H1 (cell line): ENCODE measurements around the gene CACUL1.

Source experiments
- EP300 ChIP-seq, 2 experiments: IDR thresholded peaks; 1 replicate in 1 of 2; 2 replicates in 1 of 2; pipeline ENCODE4 v1.6.1; 2011 to 2012; ENCODE audit warnings: low read depth in 2 of 2, low read length in 2 of 2, mild to moderate bottlenecking in 2 of 2, borderline replicate concordance in 1 of 2, inconsistent platforms in 1 of 2, moderate library complexity in 1 of 2
- FOSL1 ChIP-seq: IDR thresholded peaks from 2 replicates; pipeline ENCODE4 v1.6.1; 2011; ENCODE audit warnings: mild to moderate bottlenecking, low read depth, low read length, moderate library complexity; ENCODE audit not compliant: insufficient read depth
- NANOG ChIP-seq: IDR thresholded peaks from 2 replicates; pipeline ENCODE4 v1.6.1; 2011; ENCODE audit warnings: low read length, low read depth, mild to moderate bottlenecking, inconsistent platforms; ENCODE audit not compliant: insufficient read depth, poor library complexity, severe bottlenecking
- POLR2AphosphoS5 ChIP-seq: IDR thresholded peaks from 2 replicates; pipeline ENCODE4 v1.6.1; 2011; ENCODE audit warnings: low read depth, low read length
- SUZ12 ChIP-seq: fragments of 200-600 bp; sonication (generic); IDR thresholded peaks from 2 replicates; pipeline ENCODE4 v1.6.1; 2012; ENCODE audit warnings: mild to moderate bottlenecking, inconsistent platforms, low read length, moderate library complexity, mixed read lengths
- TAF7 ChIP-seq: optimal IDR thresholded peaks from 2 replicates; pipeline ENCODE3; 2011; ENCODE audit warnings: low read depth, mild to moderate bottlenecking, inconsistent platforms, low read length, moderate library complexity, borderline replicate concordance
- TBP ChIP-seq: IDR thresholded peaks from 2 replicates; pipeline ENCODE4 v1.6.1; 2011; ENCODE audit warnings: low read depth, low read length, improper control_type of control experiment
- YY1 ChIP-seq: IDR thresholded peaks from 2 replicates; pipeline ENCODE4 v1.6.1; 2011; ENCODE audit warnings: low read depth, mild to moderate bottlenecking, low read length
- TF ChIP-seq, protein P1 (sequence below), 3 experiments: IDR thresholded peaks; 1 replicate in 2 of 3; 2 replicates in 1 of 3; pipeline versions ENCODE4 v1.5.1 to v1.6.1; 2011; ENCODE audit warnings: low read length in 3 of 3, mild to moderate bottlenecking in 3 of 3, inconsistent platforms in 2 of 3, low read depth in 1 of 3, moderate library complexity in 1 of 3; ENCODE audit not compliant: insufficient read depth in 1 of 3; ENCODE audit errors: control extremely low read depth in 1 of 3
- TF ChIP-seq, protein P2 (sequence below): IDR thresholded peaks from 2 replicates; pipeline ENCODE4 v1.6.1; 2012; ENCODE audit warnings: inconsistent platforms

DNA sequence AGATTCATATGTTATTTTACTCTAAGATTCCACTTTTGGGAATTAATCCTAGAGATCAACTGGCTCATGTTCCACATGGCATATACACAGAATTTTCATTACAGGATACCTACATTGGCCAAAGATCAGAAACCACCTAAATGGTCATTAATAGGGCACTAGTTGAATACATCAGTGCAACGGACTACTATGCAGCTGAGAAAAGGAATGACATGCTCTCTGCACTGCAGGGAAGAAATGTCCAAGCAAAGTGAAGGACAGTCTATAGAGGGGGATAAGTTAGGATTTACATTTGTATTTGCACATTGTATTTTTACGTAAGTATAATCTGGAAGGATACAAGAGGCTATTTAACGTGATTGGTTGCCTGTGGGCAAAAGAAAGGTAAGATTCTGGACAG lies 91.6 kb downstream of the CACUL1 start:
- TF ChIP-seq, protein P1, sequence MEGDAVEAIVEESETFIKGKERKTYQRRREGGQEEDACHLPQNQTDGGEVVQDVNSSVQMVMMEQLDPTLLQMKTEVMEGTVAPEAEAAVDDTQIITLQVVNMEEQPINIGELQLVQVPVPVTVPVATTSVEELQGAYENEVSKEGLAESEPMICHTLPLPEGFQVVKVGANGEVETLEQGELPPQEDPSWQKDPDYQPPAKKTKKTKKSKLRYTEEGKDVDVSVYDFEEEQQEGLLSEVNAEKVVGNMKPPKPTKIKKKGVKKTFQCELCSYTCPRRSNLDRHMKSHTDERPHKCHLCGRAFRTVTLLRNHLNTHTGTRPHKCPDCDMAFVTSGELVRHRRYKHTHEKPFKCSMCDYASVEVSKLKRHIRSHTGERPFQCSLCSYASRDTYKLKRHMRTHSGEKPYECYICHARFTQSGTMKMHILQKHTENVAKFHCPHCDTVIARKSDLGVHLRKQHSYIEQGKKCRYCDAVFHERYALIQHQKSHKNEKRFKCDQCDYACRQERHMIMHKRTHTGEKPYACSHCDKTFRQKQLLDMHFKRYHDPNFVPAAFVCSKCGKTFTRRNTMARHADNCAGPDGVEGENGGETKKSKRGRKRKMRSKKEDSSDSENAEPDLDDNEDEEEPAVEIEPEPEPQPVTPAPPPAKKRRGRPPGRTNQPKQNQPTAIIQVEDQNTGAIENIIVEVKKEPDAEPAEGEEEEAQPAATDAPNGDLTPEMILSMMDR (IDR thresholded peaks at IDR 0.05; ENCODE audit: control extremely low read depth in 1 of 3, insufficient read depth in 1 of 3, low read depth in 1 of 3, low read length in 3 of 3), result no peak
- no peak for TF ChIP-seq FOSL1
- TF ChIP-seq, protein P2, sequence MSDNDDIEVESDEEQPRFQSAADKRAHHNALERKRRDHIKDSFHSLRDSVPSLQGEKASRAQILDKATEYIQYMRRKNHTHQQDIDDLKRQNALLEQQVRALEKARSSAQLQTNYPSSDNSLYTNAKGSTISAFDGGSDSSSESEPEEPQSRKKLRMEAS, result no peak
- TF ChIP-seq NANOG, result no peak
- TF ChIP-seq POLR2AphosphoS5, result no peak
- TF ChIP-seq EP300 (IDR thresholded peaks at IDR 0.05; ENCODE audit: borderline replicate concordance in 1 of 2, low read depth in 2 of 2, low read length in 2 of 2), result no peak
- no peak for TF ChIP-seq TAF7
- TF ChIP-seq TBP, result no peak
- no peak for TF ChIP-seq YY1
- no peak for TF ChIP-seq SUZ12
